ENCODE data around the gene LSM4. TPM values are rescaled to one million over a fixed set of nuclear protein-coding genes. Genes with fewer than 3 reads are reported as not detected.

Gene LSM4
- total and polyA plus RNA-seq, 10 of the 15 experiments (the other 5 are each of a cell fraction or from before 2014, with no cell fraction given) = 12.6 to 652 (median 217) TPM

DNA sequence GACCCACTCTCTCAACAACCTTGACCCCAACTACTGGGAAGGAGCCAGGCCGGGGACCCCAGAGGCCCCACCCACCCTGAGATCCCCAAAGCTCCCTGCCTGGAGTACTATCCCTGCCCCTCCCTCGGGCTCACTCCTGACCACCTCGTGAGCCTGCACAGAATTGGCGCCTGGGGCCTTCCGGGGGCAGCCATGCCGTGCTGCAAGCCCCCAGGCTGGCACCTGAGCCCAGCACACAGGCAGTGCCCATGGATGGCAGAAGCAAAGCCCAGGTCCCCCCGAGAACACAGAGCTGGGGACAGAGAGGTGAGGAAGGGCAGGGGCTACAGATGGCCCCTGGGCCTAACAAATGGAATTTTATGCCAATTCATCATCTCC, 13.9 kb downstream of the LSM4 start:
- ChIA-PET POLR2A (no interaction called here), SMC1A (ENCODE audit: uncharacterized antibody, unreplicated experiment) (interaction anchor here (1.3 kb wide), 1 partner anchor 29 kb away, joined by 3 read pairs; no protein-coding TSS in a partner anchor), CTCF (interaction anchor here (1.0 kb wide), 1 partner anchor 29 kb away, joined by 3 read pairs; no protein-coding TSS in a partner anchor), RAD21 (ENCODE audit: unreplicated experiment) (interaction anchor here (1.0 kb wide), 1 partner anchor 31 kb away, joined by 4 read pairs; no protein-coding TSS in a partner anchor)
- DNase-seq (ENCODE audit: low read depth, low spot score) (no peak), ATAC-seq (no peak), FAIRE-seq (no peak)
- Histone ChIP-seq H3K9me3 (replicated peaks; ENCODE audit: control insufficient read depth, insufficient read depth, low read length) (no peaks in the 10 kb centered on the region), H3K9ac (ENCODE audit: control insufficient read depth, insufficient read depth, low read length) (no peak overlapping the region), H3K4me2 (ENCODE audit: control insufficient read depth, insufficient read depth) (no peak overlapping the region), H3K4me1 (ENCODE audit: control insufficient read depth, insufficient read depth, low read length) (peaks cover 20% of the 10 kb centered on the region), H4K20me1 (ENCODE audit: control insufficient read depth, insufficient read depth) (no peaks in the 10 kb centered on the region), H3K4me3 (no peak overlapping the region), H3K27me3 (replicated peaks in 1 of 2; ENCODE audit: control insufficient read depth in 2 of 2, insufficient read depth in 2 of 2, low read length in 1 of 2) (no peaks in the 10 kb centered on the region), H3K27ac (ENCODE audit: control insufficient read depth, insufficient read depth) (no peak overlapping the region), H3K36me3 (ENCODE audit: control insufficient read depth in 2 of 2, insufficient read depth in 2 of 2, low read length in 1 of 2) (peaks cover 3 to 30% of the 10 kb centered on the region in 2 experiments; a peak in 3 of 4 replicates), H2AFZ (ENCODE audit: control insufficient read depth, low read depth, low read length) (no peak overlapping the region), H3K79me2 (ENCODE audit: control insufficient read depth, insufficient read depth, low read length) (peaks cover 15% of the 10 kb centered on the region)
- 95% methylated on average over 7 of the region's 7 CpGs for WGBS (ENCODE audit: insufficient coverage, insufficient replicate concordance, low lambda C conversion rate, missing lambda C conversion rate)
- intact Hi-C loops (cut with micrococcal nuclease; ENCODE audit: unreplicated experiment) = no loop called here
- in situ Hi-C loops (cut with MboI) = no loop called here
- no TSS peak for BruUV-seq (replicated peaks)
- TF ChIP-seq, protein P1, sequence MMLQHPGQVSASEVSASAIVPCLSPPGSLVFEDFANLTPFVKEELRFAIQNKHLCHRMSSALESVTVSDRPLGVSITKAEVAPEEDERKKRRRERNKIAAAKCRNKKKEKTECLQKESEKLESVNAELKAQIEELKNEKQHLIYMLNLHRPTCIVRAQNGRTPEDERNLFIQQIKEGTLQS (IDR thresholded peaks at IDR 0.05; ENCODE audit: borderline replicate concordance, extremely low read depth, low read depth, low read length) = no peak
- no peak for TF ChIP-seq BRCA1 (IDR thresholded peaks at IDR 0.05; ENCODE audit: low read depth, low read length)
- TF ChIP-seq, protein P2, sequence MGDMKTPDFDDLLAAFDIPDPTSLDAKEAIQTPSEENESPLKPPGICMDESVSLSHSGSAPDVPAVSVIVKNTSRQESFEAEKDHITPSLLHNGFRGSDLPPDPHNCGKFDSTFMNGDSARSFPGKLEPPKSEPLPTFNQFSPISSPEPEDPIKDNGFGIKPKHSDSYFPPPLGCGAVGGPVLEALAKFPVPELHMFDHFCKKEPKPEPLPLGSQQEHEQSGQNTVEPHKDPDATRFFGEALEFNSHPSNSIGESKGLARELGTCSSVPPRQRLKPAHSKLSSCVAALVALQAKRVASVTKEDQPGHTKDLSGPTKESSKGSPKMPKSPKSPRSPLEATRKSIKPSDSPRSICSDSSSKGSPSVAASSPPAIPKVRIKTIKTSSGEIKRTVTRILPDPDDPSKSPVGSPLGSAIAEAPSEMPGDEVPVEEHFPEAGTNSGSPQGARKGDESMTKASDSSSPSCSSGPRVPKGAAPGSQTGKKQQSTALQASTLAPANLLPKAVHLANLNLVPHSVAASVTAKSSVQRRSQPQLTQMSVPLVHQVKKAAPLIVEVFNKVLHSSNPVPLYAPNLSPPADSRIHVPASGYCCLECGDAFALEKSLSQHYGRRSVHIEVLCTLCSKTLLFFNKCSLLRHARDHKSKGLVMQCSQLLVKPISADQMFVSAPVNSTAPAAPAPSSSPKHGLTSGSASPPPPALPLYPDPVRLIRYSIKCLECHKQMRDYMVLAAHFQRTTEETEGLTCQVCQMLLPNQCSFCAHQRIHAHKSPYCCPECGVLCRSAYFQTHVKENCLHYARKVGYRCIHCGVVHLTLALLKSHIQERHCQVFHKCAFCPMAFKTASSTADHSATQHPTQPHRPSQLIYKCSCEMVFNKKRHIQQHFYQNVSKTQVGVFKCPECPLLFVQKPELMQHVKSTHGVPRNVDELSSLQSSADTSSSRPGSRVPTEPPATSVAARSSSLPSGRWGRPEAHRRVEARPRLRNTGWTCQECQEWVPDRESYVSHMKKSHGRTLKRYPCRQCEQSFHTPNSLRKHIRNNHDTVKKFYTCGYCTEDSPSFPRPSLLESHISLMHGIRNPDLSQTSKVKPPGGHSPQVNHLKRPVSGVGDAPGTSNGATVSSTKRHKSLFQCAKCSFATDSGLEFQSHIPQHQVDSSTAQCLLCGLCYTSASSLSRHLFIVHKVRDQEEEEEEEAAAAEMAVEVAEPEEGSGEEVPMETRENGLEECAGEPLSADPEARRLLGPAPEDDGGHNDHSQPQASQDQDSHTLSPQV (IDR thresholded peaks at IDR 0.05) = no peak
- no peak for TF ChIP-seq NBN (IDR thresholded peaks at IDR 0.05)
- TF ChIP-seq, protein P3, sequence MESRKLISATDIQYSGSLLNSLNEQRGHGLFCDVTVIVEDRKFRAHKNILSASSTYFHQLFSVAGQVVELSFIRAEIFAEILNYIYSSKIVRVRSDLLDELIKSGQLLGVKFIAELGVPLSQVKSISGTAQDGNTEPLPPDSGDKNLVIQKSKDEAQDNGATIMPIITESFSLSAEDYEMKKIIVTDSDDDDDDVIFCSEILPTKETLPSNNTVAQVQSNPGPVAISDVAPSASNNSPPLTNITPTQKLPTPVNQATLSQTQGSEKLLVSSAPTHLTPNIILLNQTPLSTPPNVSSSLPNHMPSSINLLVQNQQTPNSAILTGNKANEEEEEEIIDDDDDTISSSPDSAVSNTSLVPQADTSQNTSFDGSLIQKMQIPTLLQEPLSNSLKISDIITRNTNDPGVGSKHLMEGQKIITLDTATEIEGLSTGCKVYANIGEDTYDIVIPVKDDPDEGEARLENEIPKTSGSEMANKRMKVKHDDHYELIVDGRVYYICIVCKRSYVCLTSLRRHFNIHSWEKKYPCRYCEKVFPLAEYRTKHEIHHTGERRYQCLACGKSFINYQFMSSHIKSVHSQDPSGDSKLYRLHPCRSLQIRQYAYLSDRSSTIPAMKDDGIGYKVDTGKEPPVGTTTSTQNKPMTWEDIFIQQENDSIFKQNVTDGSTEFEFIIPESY (IDR thresholded peaks at IDR 0.05) = no peak
- TF ChIP-seq, protein P4, sequence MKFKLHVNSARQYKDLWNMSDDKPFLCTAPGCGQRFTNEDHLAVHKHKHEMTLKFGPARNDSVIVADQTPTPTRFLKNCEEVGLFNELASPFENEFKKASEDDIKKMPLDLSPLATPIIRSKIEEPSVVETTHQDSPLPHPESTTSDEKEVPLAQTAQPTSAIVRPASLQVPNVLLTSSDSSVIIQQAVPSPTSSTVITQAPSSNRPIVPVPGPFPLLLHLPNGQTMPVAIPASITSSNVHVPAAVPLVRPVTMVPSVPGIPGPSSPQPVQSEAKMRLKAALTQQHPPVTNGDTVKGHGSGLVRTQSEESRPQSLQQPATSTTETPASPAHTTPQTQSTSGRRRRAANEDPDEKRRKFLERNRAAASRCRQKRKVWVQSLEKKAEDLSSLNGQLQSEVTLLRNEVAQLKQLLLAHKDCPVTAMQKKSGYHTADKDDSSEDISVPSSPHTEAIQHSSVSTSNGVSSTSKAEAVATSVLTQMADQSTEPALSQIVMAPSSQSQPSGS (IDR thresholded peaks at IDR 0.05; ENCODE audit: low read length) = no peak
- TF ChIP-seq POLR2AphosphoS5 (IDR thresholded peaks at IDR 0.05; ENCODE audit: low read length) = no peak
- TF ChIP-seq RFX5 (IDR thresholded peaks at IDR 0.05; ENCODE audit: low read depth, low read length) = no peak
- TF ChIP-seq SUZ12 (IDR thresholded peaks at IDR 0.05; ENCODE audit: unreplicated experiment) = no peak
- TF ChIP-seq GABPA (IDR thresholded peaks at IDR 0.05; ENCODE audit: low read depth) = no peak
- no peak for TF ChIP-seq MXI1 (IDR thresholded peaks at IDR 0.05; ENCODE audit: low read depth, low read length)
- TF ChIP-seq RAD21 (IDR thresholded peaks at IDR 0.05; ENCODE audit: insufficient read depth, low read depth, low read length) = no peak
- no peak for TF ChIP-seq TCF12 (IDR thresholded peaks at IDR 0.05; ENCODE audit: low read depth, low read length)
- TF ChIP-seq NRF1 (conservative IDR thresholded peaks at IDR 0.05; ENCODE audit: low read depth, low read length) = no peak
- TF ChIP-seq ZZZ3 (IDR thresholded peaks at IDR 0.05; ENCODE audit: control insufficient read depth, insufficient read length, low read depth) = no peak
- TF ChIP-seq, protein P5, sequence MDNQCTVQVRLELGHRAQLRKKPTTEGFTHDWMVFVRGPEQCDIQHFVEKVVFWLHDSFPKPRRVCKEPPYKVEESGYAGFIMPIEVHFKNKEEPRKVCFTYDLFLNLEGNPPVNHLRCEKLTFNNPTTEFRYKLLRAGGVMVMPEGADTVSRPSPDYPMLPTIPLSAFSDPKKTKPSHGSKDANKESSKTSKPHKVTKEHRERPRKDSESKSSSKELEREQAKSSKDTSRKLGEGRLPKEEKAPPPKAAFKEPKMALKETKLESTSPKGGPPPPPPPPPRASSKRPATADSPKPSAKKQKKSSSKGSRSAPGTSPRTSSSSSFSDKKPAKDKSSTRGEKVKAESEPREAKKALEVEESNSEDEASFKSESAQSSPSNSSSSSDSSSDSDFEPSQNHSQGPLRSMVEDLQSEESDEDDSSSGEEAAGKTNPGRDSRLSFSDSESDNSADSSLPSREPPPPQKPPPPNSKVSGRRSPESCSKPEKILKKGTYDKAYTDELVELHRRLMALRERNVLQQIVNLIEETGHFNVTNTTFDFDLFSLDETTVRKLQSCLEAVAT (IDR thresholded peaks at IDR 0.05) = no peak
